H1 (cell line): ENCODE results near the gene PCDH9. TPM values are rescaled to one million over a fixed set of nuclear protein-coding genes. Genes with fewer than 3 reads are reported as not detected.

Experiments
- CTCF ChIA-PET: fragments of 300-600 bp; sonication (Branson Sonifier 250); formaldehyde crosslinking; loops from one replicate; lab custom pipeline; 2021; ENCODE audit not compliant: partially characterized antibody; lab: Charles Lee
- POLR2A ChIA-PET: fragments of 300-600 bp; sonication (Branson Sonifier 250); formaldehyde crosslinking; loops from one replicate; lab custom pipeline; 2021; ENCODE audit warnings: inconsistent platforms; ENCODE audit not compliant: partially characterized antibody; lab: Charles Lee
- DNase-seq, 2 experiments: peaks; one replicate each; pipeline versions ENCODE4 v3.0.0 to v3.0.0-alpha.2; 2010 to 2022; ENCODE audit warnings: low spot score in 2 of 2, low read depth in 1 of 2, mixed read lengths in 1 of 2
- FAIRE-seq: peaks from 2 replicates; lab custom pipeline; 2011; peaks lifted over from hg19 to GRCh38; lab: Jason Lieb, UNC
- H2AFZ ChIP-seq: 2 replicates; pipeline ENCODE4 v1.8.1; 2012; ENCODE audit warnings: low read length, inconsistent platforms
- H2AK5ac ChIP-seq: 2 replicates; pipeline ENCODE4 v1.6.1; 2013; ENCODE audit warnings: low read depth, low read length
- H2BK120ac ChIP-seq: replicated peaks from 2 replicates; pipeline ENCODE3; 2013; ENCODE audit warnings: low read depth, low read length, inconsistent platforms
- H2BK12ac ChIP-seq: 2 replicates; pipeline ENCODE4 v1.6.1; 2013; ENCODE audit warnings: low read depth, low read length
- H2BK15ac ChIP-seq: 2 replicates; pipeline ENCODE4 v1.6.1; 2013; ENCODE audit warnings: low read length
- H2BK20ac ChIP-seq: 2 replicates; pipeline ENCODE4 v1.6.1; 2013; ENCODE audit warnings: low read length
- H2BK5ac ChIP-seq: 2 replicates; pipeline ENCODE4 v1.6.1; 2013; ENCODE audit warnings: low read depth, low read length
- H3K14ac ChIP-seq: 2 replicates; pipeline ENCODE4 v1.6.1; 2013; ENCODE audit warnings: inconsistent platforms; ENCODE audit not compliant: insufficient read length
- H3K18ac ChIP-seq: 2 replicates; pipeline ENCODE4 v1.6.1; 2013; ENCODE audit warnings: low read length; ENCODE audit errors: extremely low read depth
- H3K23ac ChIP-seq: 2 replicates; pipeline ENCODE4 v1.6.1; 2013; ENCODE audit warnings: inconsistent platforms; ENCODE audit not compliant: insufficient read length
- H3K23me2 ChIP-seq: 2 replicates; pipeline ENCODE4 v1.6.1; 2013; ENCODE audit warnings: low read depth, low read length
- H3K27ac ChIP-seq: 2 replicates; pipeline ENCODE4 v1.6.1; 2011; ENCODE audit warnings: low read depth, low read length, inconsistent platforms
- H3K27me3 ChIP-seq, 4 experiments: replicated peaks in 1 of 4; 1 replicate in 1 of 4; 2 replicates in 3 of 4; pipeline versions ENCODE4 v1.6.1 to v1.8.1; 2011 to 2013; ENCODE audit warnings: low read length in 3 of 4, mild to moderate bottlenecking in 3 of 4, inconsistent platforms in 2 of 4, mixed read lengths in 2 of 4, moderate library complexity in 1 of 4; ENCODE audit not compliant: control insufficient read depth in 3 of 4, insufficient read depth in 3 of 4; ENCODE audit errors: extremely low read depth in 1 of 4
- H3K36me3 ChIP-seq, 4 experiments: 2 replicates each; pipeline versions ENCODE4 v1.6.1 to v1.8.1; 2011 to 2013; ENCODE audit warnings: mild to moderate bottlenecking in 4 of 4, low read length in 3 of 4, moderate library complexity in 2 of 4, control low read depth in 1 of 4, inconsistent platforms in 1 of 4; ENCODE audit not compliant: insufficient read depth in 4 of 4, control insufficient read depth in 2 of 4
- H3K4ac ChIP-seq: replicated peaks from 2 replicates; pipeline ENCODE3; 2013; ENCODE audit warnings: low read length, low read depth, mixed read lengths, inconsistent platforms; ENCODE audit not compliant: insufficient read length
- H3K4me1 ChIP-seq, 4 experiments: replicated peaks in 1 of 4; 1 replicate in 1 of 4; 2 replicates in 3 of 4; pipeline versions ENCODE4 v1.6.1 to v1.8.1; 2011 to 2013; ENCODE audit warnings: low read length in 3 of 4, inconsistent platforms in 2 of 4, mixed read lengths in 1 of 4; ENCODE audit not compliant: insufficient read depth in 4 of 4, control insufficient read depth in 3 of 4
- H3K4me2 ChIP-seq, 2 experiments: 2 replicates each; pipeline versions ENCODE4 v1.6.1 to v1.8.1; 2011 to 2013; ENCODE audit warnings: low read depth in 2 of 2, low read length in 2 of 2, control low read depth in 1 of 2, inconsistent platforms in 1 of 2, mild to moderate bottlenecking in 1 of 2; ENCODE audit not compliant: insufficient read depth in 1 of 2
- H3K4me3 ChIP-seq, 4 experiments: fragments of 200-600, 300-600 bp in 1 of 4; sonication (generic), shearing (Covaris generic), sonication (Bioruptor Twin) in 1 of 4; 2 replicates each; pipeline versions ENCODE4 v1.5.1 to v1.8.1; 2011 to 2016; ENCODE audit warnings: low read length in 4 of 4, low read depth in 3 of 4, control low read depth in 2 of 4, inconsistent platforms in 2 of 4, mild to moderate bottlenecking in 2 of 4, mixed read lengths in 1 of 4, moderate library complexity in 1 of 4; ENCODE audit not compliant: insufficient read depth in 2 of 4; ENCODE audit errors: extremely low read depth in 1 of 4
- H3K56ac ChIP-seq: replicated peaks from 2 replicates; pipeline ENCODE3; 2013; ENCODE audit warnings: low read depth, mild to moderate bottlenecking, mixed read lengths, low read length, inconsistent platforms; ENCODE audit not compliant: insufficient read length
- H3K79me1 ChIP-seq: 2 replicates; pipeline ENCODE4 v1.6.1; 2013; ENCODE audit warnings: low read depth, low read length, control low read depth
- H3K79me2 ChIP-seq, 2 experiments: 2 replicates each; pipeline versions ENCODE4 v1.6.1 to v1.8.1; 2012 to 2013; ENCODE audit warnings: low read length in 2 of 2, mild to moderate bottlenecking in 2 of 2, inconsistent platforms in 1 of 2; ENCODE audit not compliant: insufficient read depth in 2 of 2, control insufficient read depth in 1 of 2
- H3K9ac ChIP-seq, 4 experiments: replicated peaks in 1 of 4; 1 replicate in 1 of 4; 2 replicates in 3 of 4; pipeline versions ENCODE4 v1.6.1 to v1.8.1; 2011 to 2013; ENCODE audit warnings: low read depth in 3 of 4, low read length in 3 of 4, control low read depth in 2 of 4, mild to moderate bottlenecking in 2 of 4, moderate library complexity in 2 of 4, inconsistent platforms in 1 of 4; ENCODE audit errors: extremely low read depth in 1 of 4
- H3K9me3 ChIP-seq, 2 experiments: 2 replicates each; pipeline versions ENCODE4 v1.6.1 to v1.8.1; 2012 to 2013; ENCODE audit warnings: mild to moderate bottlenecking in 2 of 2, moderate library complexity in 2 of 2, control low read depth in 1 of 2, inconsistent platforms in 1 of 2, low read depth in 1 of 2, low read length in 1 of 2, mixed read lengths in 1 of 2; ENCODE audit not compliant: insufficient read depth in 2 of 2
- H4K20me1 ChIP-seq, 2 experiments: replicated peaks in 1 of 2; 2 replicates each; pipeline versions ENCODE3 to v1.8.1; 2011 to 2013; ENCODE audit warnings: inconsistent platforms in 2 of 2, low read length in 2 of 2, mild to moderate bottlenecking in 1 of 2; ENCODE audit not compliant: insufficient read depth in 2 of 2, control insufficient read depth in 1 of 2
- H4K5ac ChIP-seq: 2 replicates; pipeline ENCODE4 v1.6.1; 2013; ENCODE audit warnings: low read length, low read depth, mixed read lengths, inconsistent platforms; ENCODE audit not compliant: insufficient read length
- H4K8ac ChIP-seq: 2 replicates; pipeline ENCODE4 v1.8.0; 2013; ENCODE audit warnings: mild to moderate bottlenecking, moderate library complexity, low read length, inconsistent platforms; ENCODE audit not compliant: insufficient read depth; ENCODE audit errors: extremely low read depth
- H4K91ac ChIP-seq: replicated peaks from 2 replicates; pipeline ENCODE3; 2013; ENCODE audit warnings: low read length, mixed read lengths, inconsistent platforms; ENCODE audit not compliant: insufficient read length
- ZNF274 ChIP-seq: IDR thresholded peaks from 2 replicates; pipeline ENCODE4 v1.7.0; 2012; ENCODE audit warnings: low read length, borderline replicate concordance; ENCODE audit errors: extremely low read depth
- polyA plus RNA-seq, 7 experiments: library from polyadenylated mRNA; depleted of rRNA in 3 of 7; stranded (reverse) in 5 of 7; unstranded in 2 of 7; fragments of >200 nt in 5 of 7; fragments of 200-250 nt in 2 of 7; gene quantifications; 1 replicate in 5 of 7; 2 replicates in 1 of 7; 4 replicates in 1 of 7; pipeline versions ENCODE4 v1.2.1 to v1.2.3, GENCODE V29; 2011 to 2013; ENCODE audit warnings: missing spikeins in 2 of 7, mixed read lengths in 2 of 7
- total RNA-seq: library from RNA; stranded (reverse); fragmentation: NEBNext Ultra II Directional; extraction: Animal tissue kit (Norgen Biotek cat#: 25700); gene quantifications from 2 replicates; pipeline ENCODE4 v1.2.1, GENCODE V29; 2021

The PCDH9 gene
- total and polyA plus RNA-seq, 2 of the 8 experiments (the other 6 are each of a cell fraction or from before 2014, with no cell fraction given), result 0.12 to 0.60 TPM

DNA sequence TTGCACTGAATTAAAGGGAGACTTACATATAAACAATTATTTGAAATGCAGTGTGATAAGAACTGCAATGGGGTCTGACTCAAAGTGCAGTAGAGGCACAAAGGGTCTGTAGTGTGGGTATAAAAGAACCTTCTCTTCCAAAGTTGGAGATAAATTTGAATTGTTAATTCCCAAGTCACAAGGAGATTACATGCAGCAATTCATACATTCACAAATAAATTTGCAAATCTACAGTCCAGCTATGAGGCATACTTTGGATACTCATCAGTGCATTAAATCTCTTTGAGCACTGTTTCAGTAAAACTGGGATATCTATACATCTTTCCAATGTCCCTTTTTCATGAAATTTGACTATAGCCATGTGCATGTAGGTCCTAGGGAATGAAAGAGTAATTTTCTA lies 799.4 kb downstream of the PCDH9 start:
- FAIRE-seq (no peak), DNase-seq (no peak)
- H3K27ac ChIP-seq, result no peak overlapping the region
- no peaks in the 10 kb centered on the region for H3K79me1 ChIP-seq
- H3K36me3 ChIP-seq, result no peaks in the 10 kb centered on the region
- no peaks in the 10 kb centered on the region; a peak in 1 of 7 replicates for H3K4me1 ChIP-seq
- TF ChIP-seq ZNF274, result no peak
- H2BK5ac ChIP-seq, result no peak overlapping the region
- H3K27me3 ChIP-seq, result no peaks in the 10 kb centered on the region
- no peak overlapping the region for H2BK12ac ChIP-seq
- no peak overlapping the region for H3K4me3 ChIP-seq
- H2AK5ac ChIP-seq, result no peak overlapping the region
- H3K56ac ChIP-seq, result no peak overlapping the region
- CTCF ChIA-PET, result no interaction called here
- no peaks in the 10 kb centered on the region for H4K20me1 ChIP-seq
- H2BK120ac ChIP-seq, result no peak overlapping the region
- H3K18ac ChIP-seq, result no peak overlapping the region
- H3K4ac ChIP-seq, result no peak overlapping the region
- H3K23ac ChIP-seq, result no peak overlapping the region
- no peak overlapping the region for H4K8ac ChIP-seq
- H3K23me2 ChIP-seq, result no peaks in the 10 kb centered on the region
- H2BK15ac ChIP-seq, result no peak overlapping the region
- no peak overlapping the region for H4K91ac ChIP-seq
- H3K79me2 ChIP-seq, result no peaks in the 10 kb centered on the region
- H3K9me3 ChIP-seq, result no peaks in the 10 kb centered on the region
- no peak overlapping the region for H2BK20ac ChIP-seq
- H4K5ac ChIP-seq, result no peak overlapping the region
- H3K4me2 ChIP-seq, result no peak overlapping the region
- POLR2A ChIA-PET, result no interaction called here
- no peak overlapping the region for H3K9ac ChIP-seq
- H2AFZ ChIP-seq, result no peak overlapping the region
- no peak overlapping the region for H3K14ac ChIP-seq
